Iris pigment epithelial cell (primary cell): ENCODE measurements around the gene DGCR2.
A peak's percentile ranks its signal among the peaks of the same experiment; 100 is the strongest.

Source experiments
- DNase-seq: peaks from one replicate; pipeline ENCODE4 v3.0.0-alpha.2; 2011; ENCODE audit warnings: low read depth

The DGCR2 gene

GRCh38 chr22:19146215-19146968 is 24.2 kb upstream of the DGCR2 start:
- no peak for DNase-seq

DNA sequence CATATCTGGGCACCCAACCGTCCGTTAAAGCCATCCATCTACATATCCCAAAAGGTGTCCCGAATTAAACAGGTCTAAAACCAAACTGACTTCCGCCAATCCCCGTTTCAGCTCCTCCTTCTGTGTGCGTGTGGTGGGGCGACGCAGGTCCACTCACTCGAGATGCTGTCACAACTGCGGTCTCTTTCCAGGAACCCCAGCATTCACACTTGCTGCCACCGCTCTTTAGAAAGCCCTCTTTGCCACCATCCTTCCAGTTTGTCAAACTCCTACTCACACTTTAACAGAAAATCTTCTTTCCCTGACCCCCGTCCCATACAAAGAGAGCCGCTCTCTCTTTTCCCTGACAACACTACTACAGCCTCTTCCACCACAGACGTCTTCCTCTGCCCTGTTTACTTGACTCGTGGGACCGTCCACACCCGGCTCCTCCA is 21.8 kb upstream of the DGCR2 start:
- peak; percentile 27 for DNase-seq

GRCh38 chr22:19143212-19143611 is 21.0 kb upstream of the DGCR2 start:
- no peak for DNase-seq

DNA sequence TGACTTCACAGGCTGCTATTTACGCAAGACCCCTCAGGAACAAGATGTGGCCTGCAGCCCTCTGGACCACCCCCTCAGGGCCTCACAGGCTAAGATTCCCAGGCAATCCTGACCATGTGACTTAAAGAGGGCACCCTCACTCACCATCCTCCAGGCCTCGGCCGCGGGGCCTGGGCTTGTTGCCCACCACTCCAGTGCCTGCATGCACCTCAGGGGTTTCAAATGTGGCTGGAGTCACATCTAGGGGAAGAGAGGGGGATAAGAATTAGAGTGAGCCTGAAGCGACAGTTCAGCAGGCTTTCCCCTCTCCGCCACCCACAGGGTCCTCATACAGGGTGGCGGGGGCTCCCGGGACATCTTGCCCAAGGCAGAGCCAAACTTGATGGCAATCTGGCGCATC is 20.2 kb upstream of the DGCR2 start:
- no peak for DNase-seq

GRCh38 chr22:19139974-19140373 is 17.8 kb upstream of the DGCR2 start:
- no peak for DNase-seq

DNA sequence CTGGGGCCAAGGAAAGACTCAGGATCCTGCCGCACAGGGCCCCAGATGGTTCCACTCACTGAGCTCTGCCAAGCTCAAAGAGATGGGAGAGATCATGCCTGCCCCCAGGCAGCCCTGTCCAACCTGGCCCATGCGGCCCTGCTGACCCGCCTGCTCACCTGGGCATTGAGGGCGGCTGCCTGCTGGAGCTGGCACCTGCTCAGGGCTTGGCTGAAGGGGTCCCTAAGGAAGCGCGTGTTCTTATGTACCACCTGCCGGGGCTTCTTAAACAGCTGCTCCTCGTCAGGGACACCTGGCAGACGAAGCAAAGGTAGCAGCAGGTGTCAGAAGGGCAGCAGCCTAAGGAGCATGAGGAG is 16.8 kb upstream of the DGCR2 start:
- no peak for DNase-seq

GRCh38 chr22:19138217-19139000 is 16.2 kb upstream of the DGCR2 start:
- DNase-seq, result no peak

DNA sequence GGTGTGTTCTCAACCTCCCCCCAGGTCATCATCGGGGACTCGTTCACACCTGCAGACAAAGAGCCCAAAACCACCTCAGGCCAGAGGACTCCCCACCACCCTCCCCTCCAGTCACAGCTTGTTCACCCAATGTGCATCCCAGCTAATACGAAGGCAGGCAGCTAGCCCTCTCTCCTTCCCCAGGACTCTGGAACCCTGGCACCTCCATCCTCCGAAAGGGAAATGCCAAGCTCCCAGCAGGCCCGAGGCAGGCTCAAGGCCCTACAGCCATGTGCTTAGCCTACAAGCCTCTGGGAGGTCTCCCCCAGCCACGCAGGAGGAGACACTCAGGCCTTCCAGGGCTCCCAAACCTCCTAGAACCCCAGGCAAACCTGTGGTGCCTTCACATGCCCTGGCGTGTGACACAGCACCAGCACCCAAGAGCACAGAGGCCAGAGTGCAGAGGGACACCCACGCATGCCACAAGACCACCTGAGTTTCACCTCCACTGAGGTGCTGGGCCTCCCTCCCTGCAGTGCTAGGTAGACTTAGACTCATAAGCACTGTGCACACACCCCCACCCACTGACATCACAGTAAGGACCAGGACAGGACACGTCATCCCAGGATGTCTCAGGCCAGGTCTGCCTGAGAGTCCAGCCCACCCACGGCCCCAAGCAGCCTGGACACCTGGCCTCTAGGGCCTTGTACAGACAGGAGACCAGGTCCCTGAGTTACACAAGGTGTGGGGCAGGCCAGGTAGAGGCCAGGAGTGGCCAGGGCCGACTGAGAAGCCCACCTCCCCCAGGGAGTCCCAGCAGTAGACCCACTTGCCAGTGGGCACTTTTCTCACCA is 15.4 kb upstream of the DGCR2 start:
- DNase-seq, result no peak

- DNase-seq, result no peak
Measured at GRCh38 chr22:19136915-19137314, 14.7 kb upstream of the DGCR2 start.

- no peak for DNase-seq
Measured at GRCh38 chr22:19134874-19135273, 12.7 kb upstream of the DGCR2 start.

DNA sequence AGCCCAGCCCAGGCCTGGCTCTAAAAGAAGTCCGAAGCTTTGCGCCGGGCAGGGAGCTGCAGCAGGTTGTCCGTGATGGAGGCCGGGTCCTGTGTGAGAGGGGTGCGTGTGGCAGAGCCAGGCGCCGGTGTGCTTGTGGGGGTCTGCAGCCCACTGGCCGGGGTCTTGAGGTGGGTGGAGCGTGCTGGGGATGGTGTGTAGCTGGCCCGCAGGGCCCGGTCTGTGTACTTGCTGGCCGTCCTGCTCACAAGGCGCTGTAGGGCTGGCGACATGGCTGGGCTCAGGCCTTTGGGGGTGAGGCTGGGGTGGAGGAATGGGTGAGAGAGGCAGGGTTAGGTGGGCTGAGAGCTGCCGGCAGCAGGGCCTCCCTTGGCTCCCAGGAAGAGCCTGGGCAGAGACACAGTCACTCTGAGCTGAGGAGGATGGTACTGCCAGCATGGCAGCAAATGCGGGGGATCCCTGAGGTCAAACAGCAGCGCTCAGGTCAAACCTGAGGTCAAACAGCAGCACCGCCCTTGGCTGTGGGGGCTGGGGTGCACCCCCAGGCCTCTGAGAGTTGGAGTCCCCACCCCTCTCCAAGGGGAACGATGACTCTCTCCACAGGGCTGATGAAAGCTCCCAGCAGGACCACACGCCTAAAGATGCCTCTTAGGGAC is 12.1 kb upstream of the DGCR2 start:
- DNase-seq, result no peak

GRCh38 chr22:19133561-19133960 is 11.3 kb upstream of the DGCR2 start:
- DNase-seq, result no peak

GRCh38 chr22:19132693-19133400 is 10.6 kb upstream of the DGCR2 start:
- no peak for DNase-seq

DNA sequence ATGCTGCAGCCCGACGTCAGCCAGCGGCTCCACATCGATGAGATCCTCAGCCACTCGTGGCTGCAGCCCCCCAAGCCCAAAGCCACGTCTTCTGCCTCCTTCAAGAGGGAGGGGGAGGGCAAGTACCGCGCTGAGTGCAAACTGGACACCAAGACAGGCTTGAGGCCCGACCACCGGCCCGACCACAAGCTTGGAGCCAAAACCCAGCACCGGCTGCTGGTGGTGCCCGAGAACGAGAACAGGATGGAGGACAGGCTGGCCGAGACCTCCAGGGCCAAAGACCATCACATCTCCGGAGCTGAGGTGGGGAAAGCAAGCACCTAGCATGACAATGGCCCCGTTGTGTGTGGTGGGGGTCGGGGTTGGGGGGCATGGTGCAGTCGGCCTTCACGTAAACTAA is 9.9 kb upstream of the DGCR2 start:
- DNase-seq, result no peak

DNA sequence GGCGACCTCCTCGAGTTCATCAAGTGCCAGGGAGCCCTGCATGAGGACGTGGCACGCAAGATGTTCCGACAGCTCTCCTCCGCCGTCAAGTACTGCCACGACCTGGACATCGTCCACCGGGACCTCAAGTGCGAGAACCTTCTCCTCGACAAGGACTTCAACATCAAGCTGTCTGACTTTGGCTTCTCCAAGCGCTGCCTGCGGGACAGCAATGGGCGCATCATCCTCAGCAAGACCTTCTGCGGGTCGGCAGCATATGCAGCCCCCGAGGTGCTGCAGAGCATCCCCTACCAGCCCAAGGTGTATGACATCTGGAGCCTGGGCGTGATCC is 9.4 kb upstream of the DGCR2 start:
- DNase-seq, result no peak

- DNase-seq, result no peak
Measured at GRCh38 chr22:19130959-19131684, 8.9 kb upstream of the DGCR2 start, which contains the start of gene TSSK2. TSSK2 (plus strand) TSS chr22:19131308; CDS start chr22:19131400, 92 bp downstream.

GRCh38 chr22:19129871-19130270 is 7.7 kb upstream of the DGCR2 start:
- no peak for DNase-seq

DNA sequence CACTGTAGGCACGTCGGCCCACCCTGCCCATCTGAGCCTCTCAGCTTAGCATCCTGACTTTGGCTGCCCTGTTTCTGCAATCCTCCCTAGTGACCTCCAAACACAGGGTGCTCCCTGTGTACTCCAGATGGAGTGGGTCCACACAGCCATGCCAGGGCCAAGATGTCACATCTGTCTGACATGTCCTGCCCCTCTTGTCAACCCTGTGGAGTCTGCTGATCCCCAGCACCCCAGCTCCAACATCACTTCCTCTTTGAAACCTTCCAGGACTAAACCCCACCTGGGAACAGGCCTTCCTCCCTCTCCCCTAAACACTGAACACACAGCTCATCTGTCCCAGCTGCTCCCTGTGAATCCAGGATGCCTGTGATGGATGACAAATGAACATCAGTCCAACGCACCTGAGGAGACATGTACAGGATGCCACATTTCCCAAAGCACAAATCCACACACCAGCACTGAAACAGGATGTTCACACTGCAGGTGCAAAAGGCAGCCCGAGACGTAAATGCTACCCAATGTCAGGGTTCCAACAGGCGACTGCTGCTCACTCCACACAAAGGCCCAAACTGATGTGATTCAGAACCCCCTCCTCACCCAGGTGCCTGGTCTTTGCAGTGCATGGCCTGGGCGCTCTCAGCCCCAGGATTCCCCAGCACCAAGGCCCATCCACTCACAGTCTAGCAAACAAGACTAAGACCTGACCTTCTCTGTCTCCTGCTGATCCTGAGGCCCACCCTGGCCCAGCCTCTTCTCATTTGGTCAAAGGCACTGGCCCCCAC is 6.9 kb upstream of the DGCR2 start:
- no peak for DNase-seq

GRCh38 chr22:19128009-19128401 is 5.8 kb upstream of the DGCR2 start:
- DNase-seq, result no peak
